ENCODE results near the gene SBNO1.
"Not testable (repeated sequence)": the region's sequence is repeated elsewhere in the genome, so short reads cannot be mapped to it uniquely, and the experiment has no call there.

The SBNO1 gene

DNA sequence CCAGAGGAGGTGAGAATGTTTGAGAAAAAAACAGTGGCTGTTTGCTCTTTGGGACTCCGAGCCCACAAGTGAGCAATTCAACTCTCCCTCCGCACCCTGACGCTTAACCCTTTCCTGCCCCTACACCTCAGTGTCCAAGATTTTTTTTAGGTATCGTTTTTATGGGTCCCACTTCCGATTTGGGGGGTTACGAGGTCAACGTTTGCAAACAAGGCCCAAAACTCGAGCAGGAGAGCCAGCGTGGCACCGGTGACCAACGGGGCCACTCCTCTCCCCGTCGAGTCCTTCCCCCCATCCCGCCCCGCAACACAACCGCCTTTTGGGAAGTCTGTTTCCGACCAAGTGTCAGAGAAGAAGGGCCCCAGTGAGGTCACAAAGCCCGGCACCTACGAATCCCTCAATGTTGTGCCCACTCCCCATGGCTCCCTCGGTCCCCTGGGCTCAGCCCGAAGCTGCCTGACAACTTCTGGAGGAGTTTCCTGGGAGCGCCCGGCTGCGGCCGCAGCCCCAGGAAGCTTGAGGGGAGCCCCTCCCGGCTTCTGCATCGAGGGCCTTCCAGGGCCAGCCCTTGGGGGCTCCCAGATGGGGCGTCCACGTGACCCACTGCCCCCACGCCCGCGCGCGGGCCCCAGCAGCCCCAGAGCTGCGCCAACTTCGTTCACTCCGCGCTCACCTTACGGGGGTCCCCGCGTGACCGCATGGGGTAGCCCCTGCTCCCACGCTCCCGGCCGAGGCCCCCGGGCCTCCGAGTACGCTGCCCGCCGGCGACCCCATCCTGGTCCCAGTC, 94.2 kb downstream of the SBNO1 start:
- peak; percentile 22 for DNase-seq (ENCODE audit: low spot score)

DNA sequence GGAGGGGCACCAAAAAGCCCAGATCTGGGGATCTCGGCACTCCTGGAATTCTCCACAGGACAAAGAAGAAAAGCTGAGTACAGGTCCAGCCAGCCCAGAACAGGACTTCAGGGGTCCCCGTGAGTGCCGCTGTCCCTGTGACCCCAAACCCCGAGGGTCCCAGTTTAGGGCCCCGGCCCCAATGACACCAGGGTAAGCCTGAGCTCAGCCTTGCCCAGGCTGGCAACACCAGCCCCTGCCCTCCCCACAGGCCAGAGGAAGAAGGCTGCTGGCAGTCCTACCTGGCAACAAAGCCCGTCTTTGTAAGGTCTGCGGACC, 94.8 kb downstream of the SBNO1 start:
- no peak for DNase-seq (ENCODE audit: low spot score)

DNA sequence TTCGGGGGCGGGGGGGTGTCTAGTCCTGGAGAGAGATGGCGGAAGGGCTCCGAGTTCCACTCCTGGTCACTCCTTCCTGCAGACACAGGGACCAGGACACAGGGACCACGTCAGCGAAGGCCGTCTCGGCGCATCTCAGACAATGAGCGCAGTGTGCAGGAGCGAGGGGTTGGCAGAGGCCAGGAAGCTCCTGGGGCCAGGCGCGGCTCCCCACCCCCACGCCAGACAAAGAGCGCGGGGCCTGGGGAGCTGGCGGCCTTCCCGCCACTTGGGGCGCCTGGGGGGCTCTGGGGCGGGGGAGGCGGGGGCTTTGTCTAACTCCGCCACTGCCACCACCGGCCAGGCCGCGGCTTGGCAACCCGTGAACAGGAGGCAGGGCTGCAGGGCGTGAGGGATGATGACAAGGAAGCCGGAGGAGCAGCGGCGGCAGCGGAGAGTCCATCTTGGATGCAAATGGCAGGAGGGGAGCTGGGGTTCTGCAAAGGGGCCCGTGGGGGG, 95.2 kb downstream of the SBNO1 start:
- peak; percentile 25 for DNase-seq (ENCODE audit: low spot score)

DNA sequence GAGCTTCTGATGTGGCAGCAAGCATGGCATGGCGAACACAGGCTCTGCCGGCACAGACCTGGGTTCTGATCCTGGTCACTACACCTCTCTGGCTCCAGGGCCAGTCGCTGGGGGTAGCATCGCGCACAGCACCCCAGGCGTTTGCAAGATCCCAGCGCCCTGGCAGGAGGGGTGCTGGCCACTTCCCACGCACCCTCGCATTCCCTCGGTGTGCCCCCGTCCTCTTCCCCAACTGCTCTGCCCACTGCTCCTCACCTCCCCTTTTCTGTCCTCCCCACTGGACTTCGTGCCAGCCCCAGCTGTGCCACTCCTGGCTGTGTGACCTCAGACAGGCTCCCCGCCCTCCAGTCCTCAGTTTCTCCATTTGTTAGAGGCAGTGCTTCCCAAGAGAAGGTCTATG, 95.8 kb downstream of the SBNO1 start:
- DNase-seq (ENCODE audit: low spot score): no peak

DNA sequence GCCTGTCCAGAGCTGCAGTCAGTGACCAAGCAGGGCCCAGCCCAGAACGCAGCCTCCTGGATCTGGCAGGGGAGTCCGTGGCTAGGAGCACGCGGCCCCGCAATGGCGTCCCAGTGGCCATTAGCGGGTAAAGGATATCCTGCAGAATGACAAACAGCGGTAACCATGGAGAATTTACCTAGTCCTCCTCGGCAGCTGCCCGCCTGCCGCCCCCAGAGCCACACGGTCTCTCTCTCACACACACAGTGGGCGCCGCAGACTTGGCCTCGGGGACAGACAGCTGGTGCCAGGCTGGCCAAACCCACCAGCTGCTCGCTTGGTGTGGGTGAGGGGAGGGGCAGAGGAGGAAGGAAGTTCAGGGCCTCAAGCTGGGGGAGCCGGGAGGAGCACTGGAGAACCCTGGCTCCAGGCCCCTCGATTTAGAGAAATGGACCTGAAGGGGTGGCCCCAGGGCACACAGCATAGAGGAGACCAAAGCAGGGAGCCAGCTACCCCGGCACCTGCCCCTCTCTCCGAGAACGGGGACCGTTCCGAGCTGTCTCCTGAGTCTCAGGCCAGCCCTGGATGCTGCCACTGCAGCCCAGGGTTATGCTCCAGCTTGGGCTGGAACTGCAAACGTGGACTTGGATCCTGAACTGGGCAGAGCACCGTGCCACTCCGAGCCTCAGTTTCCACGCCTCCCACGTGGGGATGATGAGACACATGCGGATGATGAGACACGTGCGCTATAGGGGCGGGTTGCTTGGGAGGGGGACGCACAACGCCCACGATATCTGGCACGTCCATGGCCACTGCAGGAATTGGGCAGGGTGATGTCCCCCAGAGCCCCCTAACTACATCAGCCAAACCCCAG, 96.4 kb downstream of the SBNO1 start:
- DNase-seq (ENCODE audit: low spot score): no peak

DNA sequence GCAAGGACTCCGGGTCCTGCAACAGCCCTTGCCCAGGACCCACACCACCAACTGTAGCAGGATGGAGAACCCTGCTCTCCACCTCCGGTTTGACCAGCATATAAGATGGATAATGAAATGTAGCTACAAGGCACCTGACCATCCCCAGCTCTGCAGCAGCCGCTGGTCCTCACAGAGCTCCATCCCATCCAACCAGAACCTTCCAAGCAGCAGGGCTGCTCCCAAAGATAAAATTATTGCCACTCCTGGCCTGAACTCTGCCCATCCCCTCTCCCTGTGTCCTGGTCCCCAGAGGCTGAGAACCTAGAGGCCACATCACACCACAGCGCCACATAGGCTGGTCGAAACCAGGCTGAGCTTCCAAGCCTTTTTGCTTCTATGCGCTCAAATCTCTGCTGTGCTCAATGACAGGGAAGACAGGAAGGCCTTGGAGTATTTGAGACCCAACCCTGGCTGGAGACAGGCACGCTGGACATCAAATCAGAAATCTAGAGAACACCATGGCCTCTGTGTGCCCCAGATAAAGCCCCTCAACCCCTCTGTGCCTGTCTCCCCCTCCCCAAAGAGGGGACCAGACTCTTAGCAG, 97.2 kb downstream of the SBNO1 start:
- no peak for DNase-seq (ENCODE audit: low spot score)

DNA sequence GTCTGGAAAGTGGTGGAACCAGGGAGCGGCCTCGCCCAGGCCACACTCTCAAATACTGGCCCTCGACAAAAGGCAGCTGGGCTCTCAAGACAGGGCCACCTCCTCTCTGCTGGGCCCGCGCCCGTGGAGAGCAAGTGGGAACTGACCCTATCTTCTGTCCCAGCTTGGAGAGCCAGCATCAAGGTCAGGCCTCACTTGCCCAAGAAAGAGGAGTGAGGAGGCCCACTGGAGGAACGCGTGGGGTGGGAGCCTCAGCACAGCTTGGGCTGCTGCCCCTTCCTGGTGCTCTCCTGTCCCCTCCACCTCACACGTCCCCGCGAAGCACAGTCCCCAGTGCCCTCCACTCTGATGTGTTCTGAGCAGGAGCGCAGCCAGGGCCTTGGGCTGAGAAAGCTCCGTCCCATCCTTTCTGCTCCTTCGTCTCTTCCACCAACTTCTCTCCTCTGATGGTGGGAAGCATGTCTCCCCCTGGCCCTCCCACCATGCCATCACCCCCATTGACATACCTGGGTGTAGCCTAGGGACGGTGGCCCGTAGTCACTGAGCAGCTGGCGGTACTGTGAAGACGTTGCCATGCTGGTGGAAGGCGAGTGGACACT, 97.9 kb downstream of the SBNO1 start:
- DNase-seq (ENCODE audit: low spot score): no peak

DNA sequence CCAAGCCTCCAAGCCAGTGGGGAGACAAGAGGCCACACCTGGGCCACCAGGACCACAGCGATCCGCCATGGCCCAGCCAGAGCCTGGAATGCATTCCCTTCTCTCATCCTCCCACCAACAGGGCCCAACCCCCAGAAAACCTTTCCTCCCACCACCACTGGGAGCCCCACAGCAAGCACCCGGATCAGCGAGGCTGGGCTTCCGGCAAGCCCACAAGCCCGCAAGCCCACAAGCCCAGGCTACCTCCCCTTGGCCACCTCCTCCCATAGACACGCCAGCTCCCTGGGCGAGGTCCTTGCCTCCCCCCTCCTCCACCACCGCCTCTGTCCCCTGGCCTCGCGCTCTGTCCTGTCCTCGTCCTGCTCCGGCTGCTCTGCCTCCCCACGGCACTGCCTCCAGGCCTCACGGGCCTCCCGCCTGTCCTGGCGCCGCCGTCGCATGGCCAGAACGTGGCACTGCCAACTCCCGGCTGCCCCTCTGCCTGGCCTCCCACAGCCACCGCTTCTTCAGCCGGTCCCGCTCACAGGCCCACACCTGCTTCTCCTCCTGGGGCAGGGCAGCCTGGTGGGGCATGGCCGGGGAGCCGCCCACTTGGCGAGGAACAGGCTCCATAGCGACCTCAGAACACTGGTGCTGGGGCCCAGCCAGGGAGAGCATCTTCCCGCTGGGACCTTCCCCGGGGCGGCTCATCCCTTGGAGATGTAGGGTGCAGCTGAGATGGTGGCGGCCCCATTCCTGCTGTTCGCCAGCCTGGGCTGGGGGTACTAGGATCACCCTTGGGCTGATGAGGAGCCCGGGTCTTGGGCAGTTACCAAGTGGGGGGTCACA, 98.6 kb downstream of the SBNO1 start:
- no peak for DNase-seq (ENCODE audit: low spot score)

DNA sequence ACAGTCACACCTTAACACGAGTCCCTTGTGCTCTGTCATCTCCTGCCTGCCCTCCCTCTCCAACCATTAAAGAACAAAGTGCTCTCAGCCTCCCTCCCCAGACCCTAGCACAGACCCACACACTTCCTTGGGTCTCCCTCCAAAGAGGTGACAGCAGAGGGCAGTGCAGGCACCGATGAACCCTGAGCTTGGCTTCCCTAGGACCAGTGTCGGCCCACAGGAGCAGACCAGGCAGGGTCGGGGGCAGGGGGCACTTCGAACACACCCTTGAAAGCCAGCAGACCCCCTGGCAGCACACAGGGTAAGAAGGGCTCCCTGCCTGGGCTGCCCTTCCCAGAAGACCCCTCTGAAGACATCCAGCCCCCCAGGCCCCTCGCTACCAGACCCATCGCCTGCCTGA, 100.0 kb downstream of the SBNO1 start:
- DNase-seq (ENCODE audit: low spot score): no peak

DNA sequence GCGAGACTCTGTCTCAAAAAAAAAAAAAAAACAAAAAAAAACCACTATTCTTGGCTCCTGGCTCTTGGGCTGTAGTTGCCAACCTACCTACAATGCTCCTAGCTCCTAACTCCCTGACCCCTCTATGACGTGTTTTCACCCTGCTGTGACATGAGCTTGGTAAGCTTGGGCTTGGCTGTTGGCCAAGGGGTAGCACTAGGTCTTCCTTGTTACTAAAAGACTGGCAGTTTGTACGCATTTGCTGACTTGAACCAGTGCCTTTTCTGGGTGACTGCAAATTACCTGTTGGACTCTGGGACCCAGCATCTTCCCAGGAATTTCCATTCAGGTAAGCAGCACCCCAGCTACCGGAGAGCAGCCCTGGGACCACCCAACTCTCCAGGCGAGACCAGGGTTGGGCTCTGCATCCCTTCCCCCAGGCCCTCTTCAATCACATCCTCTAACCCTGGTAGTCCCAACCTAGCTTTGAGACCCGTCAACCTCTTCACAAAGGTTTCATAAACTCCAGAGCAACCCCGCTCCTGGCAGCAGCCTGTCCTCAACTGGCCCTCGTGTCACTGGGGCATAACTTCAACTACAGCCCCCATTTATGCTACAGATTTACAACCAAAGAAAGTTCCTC, 101.3 kb downstream of the SBNO1 start:
- DNase-seq (ENCODE audit: low spot score): no peak

DNA sequence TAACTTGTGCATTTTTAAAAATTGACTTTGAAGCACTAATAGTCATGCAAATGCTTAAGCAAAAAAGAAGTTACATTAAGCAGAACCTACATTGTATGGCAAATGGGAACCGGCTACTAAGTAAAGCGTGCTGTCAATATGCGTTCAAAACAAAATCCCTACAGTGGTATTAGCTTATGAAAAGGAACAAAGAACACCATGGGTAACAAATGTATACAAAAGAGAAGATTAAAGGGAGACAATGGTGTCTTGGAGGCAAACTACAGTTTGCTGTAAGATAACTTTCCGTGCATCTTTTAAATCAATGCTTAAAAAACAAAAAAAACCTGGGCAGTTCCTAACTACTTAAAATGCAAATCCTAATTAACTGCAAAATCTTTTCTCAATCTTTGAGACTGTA, 103.5 kb downstream of the SBNO1 start:
- DNase-seq (ENCODE audit: low spot score): no peak

DNA sequence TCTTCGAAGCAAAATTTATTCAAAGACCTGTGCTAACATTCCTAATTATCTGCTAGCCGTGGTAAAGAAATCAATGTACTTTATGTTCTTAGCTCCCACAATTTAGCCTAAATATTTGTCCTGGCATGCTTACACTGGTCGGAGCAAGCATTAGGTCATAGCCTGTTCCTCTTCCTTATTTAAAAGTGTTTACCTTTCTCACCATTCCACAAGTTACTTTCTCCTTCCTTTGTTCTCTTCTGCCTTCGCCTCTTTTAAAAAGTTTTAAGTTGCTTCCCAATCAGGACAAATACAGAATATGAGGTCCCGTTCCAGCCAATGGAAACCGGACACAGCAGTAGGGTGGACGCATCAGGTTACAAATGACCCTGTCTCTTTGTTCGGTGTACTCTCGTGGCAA, 104.6 kb downstream of the SBNO1 start:
- no peak for DNase-seq (ENCODE audit: low spot score)

DNA sequence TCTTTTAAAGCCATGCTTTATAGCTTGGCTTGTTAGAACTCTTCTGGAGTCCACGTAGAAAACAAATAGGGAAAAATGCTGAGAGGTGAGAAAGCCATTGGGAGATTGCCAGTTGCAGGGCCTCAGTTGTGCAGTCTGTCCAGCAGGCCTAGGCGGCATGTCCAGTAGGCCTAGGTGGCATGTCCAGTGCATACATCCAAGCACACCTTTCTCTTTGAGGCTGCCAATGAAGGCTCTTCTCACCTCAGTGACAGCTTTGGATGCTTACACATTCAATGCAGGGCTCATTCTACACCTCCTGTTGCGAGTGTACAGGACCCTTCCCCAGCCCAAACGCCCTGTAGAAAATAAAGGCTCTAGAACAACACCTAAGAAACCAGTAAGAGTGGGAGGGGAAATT, 106.1 kb downstream of the SBNO1 start:
- DNase-seq (ENCODE audit: low spot score): no peak

DNA sequence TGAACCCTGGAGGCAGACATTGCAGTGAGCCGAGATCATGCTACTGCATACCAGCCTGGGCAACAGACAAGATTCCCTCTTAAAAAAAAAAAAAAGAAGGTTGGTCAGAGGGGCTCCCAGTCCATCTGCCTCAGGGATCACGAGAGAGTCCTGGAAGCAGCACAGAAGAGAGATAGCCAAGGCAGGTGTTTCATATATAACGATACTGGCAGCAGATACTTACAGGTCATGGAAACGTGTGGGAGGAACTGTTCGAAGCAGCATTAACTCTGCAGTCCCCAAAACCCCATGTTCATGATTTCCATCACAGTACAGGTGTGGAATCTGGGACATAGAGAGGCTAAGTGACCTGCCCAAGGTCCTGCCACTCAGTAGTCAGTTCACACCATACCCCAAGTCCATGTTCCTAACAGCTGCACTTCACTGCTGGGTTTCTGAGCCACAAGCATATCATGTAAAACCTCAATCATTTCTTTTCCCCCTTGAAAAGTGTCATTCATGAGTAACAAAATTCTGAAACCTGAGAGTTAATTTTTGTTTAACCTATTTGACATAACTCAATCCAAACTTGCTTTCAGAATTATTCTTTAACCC, 109.7 kb downstream of the SBNO1 start:
- DNase-seq (ENCODE audit: low spot score): no peak

DNA sequence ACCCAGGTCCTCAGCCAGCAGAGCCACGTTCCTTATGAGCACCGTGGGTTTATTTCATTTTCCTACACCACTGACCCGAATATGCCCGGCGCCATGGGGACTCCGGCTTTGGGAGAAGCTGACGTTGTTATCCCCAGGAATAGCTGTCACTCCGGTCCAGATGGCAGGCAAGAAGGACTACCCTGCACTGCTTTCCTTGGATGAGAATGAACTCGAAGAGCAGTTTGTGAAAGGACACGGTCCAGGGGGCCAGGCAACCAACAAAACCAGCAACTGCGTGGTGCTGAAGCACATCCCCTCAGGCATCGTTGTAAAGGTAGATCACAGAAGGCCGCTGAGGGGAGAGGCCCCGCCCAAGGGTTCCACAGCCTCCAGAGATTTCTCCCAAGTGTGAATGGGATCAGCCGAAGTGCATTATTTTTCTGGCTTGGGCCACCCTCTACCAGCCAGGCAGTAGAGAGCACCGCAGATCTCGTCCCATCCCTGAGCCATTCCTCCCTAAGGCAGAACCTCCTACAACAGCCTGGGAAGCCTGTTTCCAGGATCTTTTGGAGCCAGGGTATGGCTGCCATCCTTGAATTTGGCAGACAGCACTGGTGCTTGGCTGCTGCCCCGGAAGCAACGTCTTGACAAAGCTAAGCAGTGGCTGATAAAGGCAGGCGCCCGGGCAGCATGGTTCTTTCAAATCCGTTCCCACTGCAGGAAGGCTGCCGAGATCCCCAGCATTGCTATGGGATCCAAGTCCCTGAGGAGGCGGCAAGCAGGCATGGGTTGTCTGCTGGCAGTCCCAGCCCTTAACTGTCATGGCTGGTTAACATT, 110.8 kb downstream of the SBNO1 start:
- DNase-seq (ENCODE audit: low spot score): no peak

DNA sequence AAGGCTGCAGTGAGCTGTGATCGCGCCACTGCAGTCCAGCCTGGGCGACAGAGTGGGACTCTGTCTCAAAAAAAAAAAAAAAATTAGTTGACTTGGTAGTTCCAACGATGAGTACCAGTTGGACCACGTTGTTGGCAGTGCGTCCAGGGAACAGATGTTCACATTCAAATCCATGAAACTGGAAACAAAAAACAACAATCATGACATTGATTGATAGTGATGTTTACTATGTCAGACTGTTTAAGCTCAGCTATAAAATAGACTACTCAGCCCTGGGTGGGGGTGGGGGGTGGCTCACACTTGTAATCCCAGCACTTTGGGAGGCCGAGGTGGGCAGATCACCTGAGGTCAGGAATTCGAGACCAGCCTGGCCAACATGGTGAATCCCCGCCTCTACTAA, 112.3 kb downstream of the SBNO1 start:
- not testable (repeated sequence) for DNase-seq (ENCODE audit: low spot score)

DNA sequence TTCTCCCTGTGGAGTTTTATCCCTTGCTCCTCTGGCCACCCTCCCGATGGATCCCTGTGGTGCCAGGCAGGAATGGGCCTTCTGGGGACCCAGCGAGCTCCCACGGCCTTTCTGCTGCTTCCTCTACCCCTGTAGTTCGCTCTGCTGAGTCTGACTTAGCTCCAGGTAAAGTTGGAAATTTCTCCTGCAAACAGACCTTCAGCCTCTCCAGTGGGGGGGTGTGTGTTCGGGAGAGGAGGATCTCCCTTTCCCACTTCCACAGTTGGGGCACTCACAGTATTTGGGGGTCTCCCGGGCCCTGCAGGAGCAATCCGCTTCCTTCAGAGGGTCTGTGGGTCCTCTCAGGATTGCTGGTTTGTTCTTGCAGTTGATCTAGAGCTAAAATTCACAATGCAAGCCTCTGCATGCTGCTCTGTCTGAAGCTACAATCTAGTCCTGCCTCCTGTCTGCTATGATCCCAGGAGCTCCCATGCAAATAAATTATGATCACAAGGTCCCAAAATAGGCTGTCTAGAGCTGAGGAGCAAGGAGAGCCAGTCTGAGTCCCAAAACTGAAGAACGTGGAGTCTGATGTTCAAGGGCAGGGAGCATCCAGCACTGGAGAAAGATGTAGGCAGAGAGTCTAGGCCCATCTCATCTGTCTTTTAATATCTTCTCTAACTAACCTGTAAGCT, 113.1 kb downstream of the SBNO1 start:
- DNase-seq (ENCODE audit: low spot score): no peak

DNA sequence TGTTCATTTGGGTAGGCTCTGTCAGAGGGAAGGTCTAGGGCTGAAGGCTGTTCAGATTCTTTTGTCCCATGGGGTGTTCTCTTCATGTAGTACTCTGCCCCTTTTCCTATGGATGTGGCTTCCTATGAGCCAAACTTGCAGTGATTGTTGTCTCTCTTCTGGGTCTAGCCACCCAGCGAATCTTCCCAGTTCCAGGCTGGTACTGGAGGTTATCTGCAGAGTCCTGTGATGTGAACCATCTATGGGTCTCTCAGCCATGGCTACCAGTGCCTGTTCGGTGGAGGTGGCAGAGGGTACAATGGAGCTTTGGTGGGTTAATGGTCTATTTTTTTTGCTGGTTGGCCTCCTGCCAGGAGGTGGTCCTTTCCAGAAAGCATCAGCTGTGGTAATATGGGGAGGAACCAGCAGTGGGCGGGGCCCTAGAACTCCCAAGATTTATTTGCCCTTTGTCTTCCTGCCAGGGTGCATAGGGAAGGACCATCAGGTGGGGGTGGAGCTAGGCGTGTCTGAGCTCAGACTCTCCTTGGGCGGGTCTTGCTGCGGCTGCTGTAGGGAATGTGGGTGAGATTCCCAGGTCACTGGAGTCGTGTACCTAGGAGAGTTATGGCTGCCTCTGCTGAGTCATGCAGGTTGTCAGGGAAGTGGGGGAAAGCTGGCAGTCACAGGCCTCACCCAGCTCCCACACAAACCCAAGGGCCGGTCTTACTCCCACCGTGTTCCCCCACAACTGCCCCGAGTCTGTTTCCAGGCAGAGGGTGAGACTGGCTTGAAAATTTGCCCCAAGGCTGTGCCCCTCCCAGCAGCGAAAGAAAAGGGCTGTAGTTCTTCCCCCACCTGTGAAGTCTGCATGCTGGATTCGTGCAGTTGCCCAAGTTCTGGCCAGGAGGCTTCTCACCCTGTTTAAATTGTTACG, 113.9 kb downstream of the SBNO1 start:
- no peak for DNase-seq (ENCODE audit: low spot score)

Measured in activated CD4-positive, alpha-beta T cell treated with anti-CD3 and anti-CD28 coated beads, Interleukin-2, Interleukin-4, amounts not matched to agents 100 ng/mL and 50 ng/mL, durations not matched to agents 16 hours and 8 hours (primary cell).